Mucosa of gallbladder (tissue), 1 donor: ENCODE results near the gene DOCK10. TPM values are rescaled to one million over a fixed set of nuclear protein-coding genes. Genes with fewer than 3 reads are reported as not detected.
A peak's percentile ranks its signal among the peaks of the same experiment; 100 is the strongest.

Experiments used
- DNase-seq: peaks from one replicate; pipeline ENCODE4 v3.0.0-alpha.2; 2020; ENCODE audit warnings: low spot score
- total RNA-seq: library from RNA; stranded (reverse); gene quantifications from one replicate; pipeline ENCODE4 v1.2.1, GENCODE V29; 2021
- donor health status: DM: no; HTN: no; CAD: no.

The DOCK10 gene
- total RNA-seq, 1 donor from 2014 or later = 20.1 TPM

- DNase-seq = no peak
Measured at GRCh38 chr2:224883172-224883516, 159.1 kb downstream of the DOCK10 start.

- no peak for DNase-seq
Measured at GRCh38 chr2:224882291-224883171, 159.7 kb downstream of the DOCK10 start.

- no peak for DNase-seq
Measured at GRCh38 chr2:224881846-224882245, 160.4 kb downstream of the DOCK10 start.

GRCh38 chr2:224876522-224876921, 165.7 kb downstream of the DOCK10 start:
- DNase-seq = no peak

- no peak for DNase-seq
Measured at GRCh38 chr2:224875841-224876240, 166.4 kb downstream of the DOCK10 start.

GRCh38 chr2:224875153-224875552, 167.1 kb downstream of the DOCK10 start:
- no peak for DNase-seq

- no peak for DNase-seq
Measured at GRCh38 chr2:224871813-224872212, 170.5 kb downstream of the DOCK10 start.

GRCh38 chr2:224870341-224870740, 171.9 kb downstream of the DOCK10 start:
- no peak for DNase-seq

- no peak for DNase-seq
Measured at GRCh38 chr2:224869601-224870233, 172.6 kb downstream of the DOCK10 start.

GRCh38 chr2:224865016-224865415, 177.3 kb downstream of the DOCK10 start:
- DNase-seq = no peak

- DNase-seq = no peak
Measured at GRCh38 chr2:224861266-224861665, 181.0 kb downstream of the DOCK10 start.

- DNase-seq = no peak
Measured at GRCh38 chr2:224860786-224861185, 181.5 kb downstream of the DOCK10 start.

- no peak for DNase-seq
Measured at GRCh38 chr2:224851811-224852210, 190.5 kb downstream of the DOCK10 start.

- no peak for DNase-seq
Measured at GRCh38 chr2:224850081-224850480, 192.2 kb downstream of the DOCK10 start.

GRCh38 chr2:224849264-224849663, 193.0 kb downstream of the DOCK10 start:
- DNase-seq = no peak

- DNase-seq = peak; percentile 12
Measured at GRCh38 chr2:224847961-224848850, 194.1 kb downstream of the DOCK10 start.

- no peak for DNase-seq
Measured at GRCh38 chr2:224847381-224847780, 194.9 kb downstream of the DOCK10 start.

- no peak for DNase-seq
Measured at GRCh38 chr2:224846686-224847085, 195.6 kb downstream of the DOCK10 start.

- no peak for DNase-seq
Measured at GRCh38 chr2:224846161-224846560, 196.1 kb downstream of the DOCK10 start.

- no peak for DNase-seq
Measured at GRCh38 chr2:224843141-224843540, 199.1 kb downstream of the DOCK10 start.

- no peak for DNase-seq
Measured at GRCh38 chr2:224841910-224842309, 200.4 kb downstream of the DOCK10 start.

GRCh38 chr2:224838335-224838734, 203.9 kb downstream of the DOCK10 start:
- no peak for DNase-seq
